ENCODE results near the gene ZNF205. TPM values are rescaled to one million over a fixed set of nuclear protein-coding genes. Genes with fewer than 3 reads are reported as not detected.

Gene ZNF205
- total and polyA plus RNA-seq, 2 of the 8 experiments (the other 6 are each of a cell fraction or from before 2014, with no cell fraction given) = 19.1 to 19.9 TPM

GRCh38 chr16:3145151-3145550 is 32.8 kb downstream of the ZNF205 start:
- no peak overlapping the region for H3K14ac ChIP-seq (ENCODE audit: insufficient read length)
- ChIA-PET CTCF (ENCODE audit: partially characterized antibody) (interaction anchor here (1.1 to 10.9 kb wide), 5 partner anchors 14 to 86 kb away, joined by 3 to 174 read pairs (median 3); partner anchors contain the start of gene ZNF213), POLR2A (ENCODE audit: partially characterized antibody) (interaction anchor here (0.9 to 8.6 kb wide), 8 partner anchors 10 to 58 kb away, joined by 3 to 69 read pairs (median 6); partner anchors contain the start of genes ZNF213 and ZSCAN10)
- no peak overlapping the region for H2AFZ ChIP-seq (ENCODE audit: low read length)
- H3K4ac ChIP-seq (replicated peaks; ENCODE audit: insufficient read length, low read depth, low read length) = no peak overlapping the region
- H2BK20ac ChIP-seq (ENCODE audit: low read length) = no peak overlapping the region
- no peaks in the 10 kb centered on the region for H3K9me3 ChIP-seq (ENCODE audit: insufficient read depth in 2 of 2, low read depth in 1 of 2, low read length in 1 of 2)
- H3K79me1 ChIP-seq (ENCODE audit: low read depth, low read length) = no peaks in the 10 kb centered on the region
- H3K56ac ChIP-seq (replicated peaks; ENCODE audit: insufficient read length, low read depth, low read length) = no peak overlapping the region
- TF ChIP-seq EP300 (IDR thresholded peaks at IDR 0.05; ENCODE audit: borderline replicate concordance in 1 of 2, low read depth in 2 of 2, low read length in 2 of 2) (no peak), CHD1 (IDR thresholded peaks at IDR 0.05; ENCODE audit: low read depth, low read length) (no peak), CHD2 (IDR thresholded peaks at IDR 0.05; ENCODE audit: low read length) (no peak), HDAC2 (IDR thresholded peaks at IDR 0.05; ENCODE audit: borderline replicate concordance in 1 of 2, low read depth in 2 of 2, low read length in 2 of 2) (no peak), RBBP5 (IDR thresholded peaks at IDR 0.05; ENCODE audit: borderline replicate concordance, low read depth, low read length) (no peak)
- peaks cover 0 to 18% (median 12%) of the 10 kb centered on the region in 4 experiments; a peak in 5 of 7 replicates for H3K27me3 ChIP-seq (replicated peaks in 1 of 4; ENCODE audit: control insufficient read depth in 3 of 4, extremely low read depth in 1 of 4, insufficient read depth in 3 of 4, low read length in 3 of 4)
- H2BK120ac ChIP-seq (replicated peaks; ENCODE audit: low read depth, low read length) = no peak overlapping the region
- no peak for DNase-seq (ENCODE audit: low read depth in 1 of 2, low spot score in 2 of 2)
- no peak overlapping the region for H3K23ac ChIP-seq (ENCODE audit: insufficient read length)
- no peak overlapping the region for H4K91ac ChIP-seq (replicated peaks; ENCODE audit: insufficient read length, low read length)
- no peak overlapping the region for H2BK15ac ChIP-seq (ENCODE audit: low read length)
- no peak overlapping the region for H3K9ac ChIP-seq (replicated peaks in 1 of 4; ENCODE audit: extremely low read depth in 1 of 4, low read depth in 3 of 4, low read length in 3 of 4)
- no peak overlapping the region for H2BK5ac ChIP-seq (ENCODE audit: low read depth, low read length)
- peaks cover 0 to 5% (median 3%) of the 10 kb centered on the region in 4 experiments; a peak in 3 of 7 replicates for H3K4me1 ChIP-seq (replicated peaks in 1 of 4; ENCODE audit: control insufficient read depth in 3 of 4, insufficient read depth in 4 of 4, low read length in 3 of 4)
- 84% methylated on average over 10 of the region's 10 CpGs; no CpG with 5 or more reads in 1 of the 2 experiments for WGBS, 2 experiments (ENCODE audit: extremely low coverage in 1 of 2, insufficient coverage in 1 of 2, insufficient read length in 1 of 2, insufficient replicate concordance in 2 of 2, low coverage in 1 of 2, low lambda C conversion rate in 2 of 2, missing lambda C conversion rate in 1 of 2)
- H4K8ac ChIP-seq (ENCODE audit: extremely low read depth, insufficient read depth, low read length) = no peak overlapping the region
- no peak overlapping the region for H3K27ac ChIP-seq (ENCODE audit: low read depth, low read length)
- no peak overlapping the region for H3K4me3 ChIP-seq (ENCODE audit: extremely low read depth in 1 of 4, insufficient read depth in 2 of 4, low read depth in 3 of 4, low read length in 4 of 4)
- no peak overlapping the region for H3K18ac ChIP-seq (ENCODE audit: extremely low read depth, low read length)
- no peak for FAIRE-seq
- H2AK5ac ChIP-seq (ENCODE audit: low read depth, low read length) = no peak overlapping the region
- H4K20me1 ChIP-seq (replicated peaks in 1 of 2; ENCODE audit: control insufficient read depth in 1 of 2, insufficient read depth in 2 of 2, low read length in 2 of 2) = peaks cover 0 to 8% of the 10 kb centered on the region in 2 experiments
- no peak overlapping the region for H4K5ac ChIP-seq (ENCODE audit: insufficient read length, low read depth, low read length)
- no peak overlapping the region for H3K4me2 ChIP-seq (ENCODE audit: insufficient read depth in 1 of 2, low read depth in 2 of 2, low read length in 2 of 2)
- peaks cover 7% of the 10 kb centered on the region; the same call in 1 of the 2 replicates for H3K23me2 ChIP-seq (ENCODE audit: low read depth, low read length)
- H2BK12ac ChIP-seq (ENCODE audit: low read depth, low read length) = no peak overlapping the region
- no peaks in the 10 kb centered on the region for H3K79me2 ChIP-seq (ENCODE audit: control insufficient read depth in 1 of 2, insufficient read depth in 2 of 2, low read length in 2 of 2)
- H3K36me3 ChIP-seq (ENCODE audit: control insufficient read depth in 2 of 4, insufficient read depth in 4 of 4, low read length in 3 of 4) = peaks cover 0 to 8% (median 3%) of the 10 kb centered on the region in 4 experiments; a peak in 3 of 8 replicates

Data from H1 (cell line).